GM19193 (cell line): ENCODE results near the gene CST8.

Experiments
- POLR2A ChIP-seq: IDR thresholded peaks from 4 replicates; pipeline ENCODE4 v1.6.1; 2011; ENCODE audit not compliant: insufficient read depth, insufficient read length; ENCODE audit errors: extremely low read depth

Gene CST8

DNA sequence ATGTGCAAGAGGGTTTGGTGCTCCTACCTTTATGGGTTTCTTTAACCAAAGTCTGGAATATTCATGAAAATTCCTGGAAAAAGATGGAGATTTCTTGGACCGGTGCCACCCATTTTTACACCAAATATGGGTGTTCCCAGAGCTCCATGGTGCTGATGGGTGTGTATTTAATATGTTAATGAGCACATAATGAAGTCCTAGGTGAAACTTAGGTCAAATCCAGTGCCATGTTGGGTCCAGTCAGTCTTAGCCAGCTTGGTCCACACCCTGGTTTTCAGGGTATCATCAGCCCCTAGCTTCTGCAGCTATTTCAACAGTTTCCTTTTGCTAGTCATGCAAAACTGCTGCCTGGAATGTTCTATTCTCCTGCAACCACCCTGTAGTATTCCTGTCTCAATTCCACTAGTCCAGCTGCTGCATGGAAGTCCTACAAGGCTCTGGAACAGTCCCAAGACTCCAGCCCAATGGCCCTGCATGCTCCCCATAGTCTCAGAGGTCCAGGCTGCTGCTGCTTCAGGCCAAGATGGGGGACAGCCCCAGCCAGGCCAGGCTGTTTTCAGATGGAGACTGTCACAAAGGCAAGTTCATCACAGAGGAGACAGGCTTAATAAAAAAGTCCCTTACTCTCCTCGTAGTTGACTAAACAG is 45.5 kb downstream of the CST8 start:
- no peak for TF ChIP-seq POLR2A

DNA sequence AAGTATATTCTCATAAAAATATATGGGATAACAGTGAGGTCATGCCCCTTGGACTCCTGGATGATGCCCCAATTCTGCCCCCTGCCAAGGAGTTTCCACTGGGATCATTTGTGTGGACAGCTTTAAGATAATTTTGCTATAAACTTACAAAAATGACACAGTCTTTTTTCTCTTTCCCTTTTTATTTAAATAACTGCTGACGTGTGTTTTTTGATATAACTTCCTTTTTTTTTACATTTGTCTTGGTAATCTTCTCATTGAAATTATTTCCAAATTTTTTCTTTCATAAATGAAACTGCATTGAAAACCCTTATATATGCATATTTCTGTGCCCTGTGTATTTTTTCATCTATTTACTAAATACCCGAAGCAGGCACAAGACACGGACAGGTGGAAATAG is 46.1 kb downstream of the CST8 start:
- no peak for TF ChIP-seq POLR2A

DNA sequence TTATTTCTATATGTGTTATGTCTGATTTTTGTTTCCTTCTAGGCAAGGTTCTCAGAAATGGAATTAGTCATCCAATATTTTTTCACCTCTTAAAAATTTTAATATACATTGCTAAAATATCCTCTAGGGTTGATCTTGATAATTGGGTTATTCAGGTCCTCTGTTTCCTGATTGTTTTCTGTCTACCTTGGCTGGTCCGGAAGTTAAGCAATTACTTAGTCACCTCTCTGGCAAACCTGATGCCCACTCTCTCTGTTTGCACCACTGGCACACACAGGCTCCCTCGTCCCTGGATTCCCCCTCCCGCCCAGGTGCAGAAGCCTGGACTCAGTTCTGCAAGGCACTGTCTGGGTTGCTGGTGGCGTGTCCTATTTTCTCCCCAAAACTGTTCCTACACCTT is 49.7 kb downstream of the CST8 start:
- TF ChIP-seq POLR2A, result no peak

DNA sequence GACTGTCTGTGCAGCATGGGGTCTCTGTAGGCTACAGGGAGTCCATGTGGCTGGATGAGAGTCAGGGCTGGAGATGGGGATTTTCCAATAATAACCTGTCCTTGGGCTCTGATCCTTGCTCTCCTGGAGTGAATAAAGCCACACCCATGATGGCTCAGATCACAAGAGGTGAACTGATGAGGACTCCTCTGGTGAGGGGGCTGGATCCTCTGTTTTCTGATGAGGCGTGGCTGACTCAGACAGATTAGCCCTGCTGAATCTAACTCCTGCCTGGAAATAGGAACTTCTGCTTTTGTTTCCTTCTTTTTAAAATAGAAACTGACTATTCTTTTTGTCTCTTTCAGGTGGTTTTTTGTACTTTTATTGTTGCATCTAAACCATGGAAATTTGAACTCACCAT is 50.4 kb downstream of the CST8 start:
- TF ChIP-seq POLR2A, result no peak

DNA sequence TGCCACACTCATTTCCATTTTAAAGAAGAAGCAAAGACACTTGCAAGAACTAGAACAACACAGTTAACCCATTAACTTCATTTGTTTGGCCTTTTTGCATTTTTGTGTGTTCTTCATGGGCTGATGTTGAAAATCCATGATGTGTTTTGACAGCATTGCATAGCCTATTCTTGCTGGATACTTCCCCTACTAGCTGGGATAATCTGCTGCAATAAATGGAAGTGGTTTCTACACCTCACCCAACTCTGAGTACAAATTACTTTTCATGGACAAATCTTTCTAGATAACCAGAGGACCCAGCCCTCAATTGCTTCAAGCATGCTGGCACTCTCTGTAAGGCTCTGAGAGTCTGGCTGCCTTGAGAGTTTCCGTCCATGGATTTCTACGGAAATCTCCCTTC is 50.9 kb downstream of the CST8 start:
- TF ChIP-seq POLR2A, result no peak

DNA sequence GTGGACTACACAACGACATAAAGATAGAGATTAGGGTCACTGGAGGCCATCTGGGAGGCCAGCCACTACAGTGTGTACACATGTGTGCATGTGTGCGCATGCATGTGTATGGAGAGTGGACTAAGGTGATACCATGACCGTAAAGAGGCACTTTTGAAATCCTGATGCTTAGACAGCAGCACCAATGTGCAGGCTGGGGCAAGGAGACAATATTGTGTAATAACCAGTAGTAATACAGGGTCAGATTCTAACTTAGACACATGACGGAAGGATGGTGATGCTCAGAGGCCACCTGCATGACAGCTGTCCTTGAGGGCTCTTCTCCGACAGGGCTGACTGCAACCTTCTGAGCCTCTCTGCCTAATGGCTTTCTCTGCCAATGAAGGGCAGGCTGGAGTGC is 51.9 kb downstream of the CST8 start:
- no peak for TF ChIP-seq POLR2A

DNA sequence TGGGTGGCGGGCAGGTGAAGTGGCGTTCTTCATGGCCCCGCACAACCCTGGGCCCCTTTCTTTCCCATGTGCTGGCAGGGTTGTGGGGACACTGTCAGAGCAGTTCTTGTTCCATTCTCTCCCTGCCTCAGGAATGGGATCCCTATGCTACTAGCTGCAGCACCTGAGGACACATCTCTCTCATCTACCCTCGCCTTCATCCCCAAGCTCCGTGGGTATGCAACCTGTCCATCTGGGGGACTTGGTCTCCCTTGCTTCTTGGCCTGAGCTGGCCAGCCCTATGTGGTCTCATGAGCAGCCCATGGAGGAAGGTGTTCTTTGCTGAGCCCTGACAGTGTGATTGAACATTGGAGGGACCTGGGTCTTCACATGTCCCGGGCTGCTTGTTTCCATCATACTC is 53.2 kb downstream of the CST8 start:
- no peak for TF ChIP-seq POLR2A
